ENCODE results near the gene DLGAP1.

DLGAP1 gene

GRCh38 chr18:3923750-3924149 is 531.4 kb downstream of the DLGAP1 start:
- DNase-seq: no peak

GRCh38 chr18:3921826-3922225 is 533.3 kb downstream of the DLGAP1 start:
- no peak for DNase-seq

- DNase-seq: no peak
These were observed 534.3 kb downstream of the DLGAP1 start for GRCh38 chr18:3920832-3921231.

- DNase-seq: no peak
These were observed 535.6 kb downstream of the DLGAP1 start for GRCh38 chr18:3919396-3920061.

GRCh38 chr18:3916082-3916481 is 539.0 kb downstream of the DLGAP1 start:
- no peak for DNase-seq

GRCh38 chr18:3914833-3915610 is 540.1 kb downstream of the DLGAP1 start:
- no peak for DNase-seq

GRCh38 chr18:3914109-3914508 is 541.0 kb downstream of the DLGAP1 start:
- no peak for DNase-seq

GRCh38 chr18:3912705-3913104 is 542.4 kb downstream of the DLGAP1 start:
- no peak for DNase-seq

- no peak for DNase-seq
These were observed 543.7 kb downstream of the DLGAP1 start for GRCh38 chr18:3911413-3911812.

GRCh38 chr18:3910512-3910911 is 544.6 kb downstream of the DLGAP1 start:
- no peak for DNase-seq

GRCh38 chr18:3907955-3908354 is 547.2 kb downstream of the DLGAP1 start:
- DNase-seq: no peak

- DNase-seq: no peak
These were observed 548.9 kb downstream of the DLGAP1 start for GRCh38 chr18:3906116-3906750.

- no peak for DNase-seq
These were observed 551.8 kb downstream of the DLGAP1 start for GRCh38 chr18:3903337-3903736.

- no peak for DNase-seq
These were observed 552.4 kb downstream of the DLGAP1 start for GRCh38 chr18:3902676-3903075.

GRCh38 chr18:3901811-3902210 is 553.3 kb downstream of the DLGAP1 start:
- DNase-seq: no peak

- DNase-seq: no peak
These were observed 554.1 kb downstream of the DLGAP1 start for GRCh38 chr18:3901042-3901441.

- DNase-seq: no peak
These were observed 554.8 kb downstream of the DLGAP1 start for GRCh38 chr18:3900327-3900726.

- no peak for DNase-seq
These were observed 556.1 kb downstream of the DLGAP1 start for GRCh38 chr18:3898861-3899613.

GRCh38 chr18:3892152-3892551 is 563.0 kb downstream of the DLGAP1 start:
- DNase-seq: no peak

GRCh38 chr18:3891245-3891644 is 563.9 kb downstream of the DLGAP1 start:
- DNase-seq: no peak

GRCh38 chr18:3889803-3890202 is 565.3 kb downstream of the DLGAP1 start:
- no peak for DNase-seq

- no peak for DNase-seq
These were observed 566.0 kb downstream of the DLGAP1 start for GRCh38 chr18:3889121-3889520.

GRCh38 chr18:3886575-3887322 is 568.4 kb downstream of the DLGAP1 start:
- DNase-seq: no peak
